Measurements from ENCODE around the gene PTPN7. TPM values are rescaled to one million over a fixed set of nuclear protein-coding genes. Genes with fewer than 3 reads are reported as not detected.

The PTPN7 gene
- total and polyA plus RNA-seq, 10 of the 15 experiments (the other 5 are each of a cell fraction or from before 2014, with no cell fraction given): 7.9 to 117 (median 102) TPM

GRCh38 chr1:202207292-202207691 lies 46.9 kb upstream of the PTPN7 start:
- no peak overlapping the region for H3K27ac ChIP-seq (ENCODE audit: control insufficient read depth, insufficient read depth)
- H3K36me3 ChIP-seq (ENCODE audit: control insufficient read depth in 2 of 2, insufficient read depth in 2 of 2, low read length in 1 of 2): no peaks in the 10 kb centered on the region
- no peaks in the 10 kb centered on the region for H3K4me1 ChIP-seq (ENCODE audit: control insufficient read depth, insufficient read depth, low read length)
- DNase-seq (ENCODE audit: low read depth, low spot score) (no peak), FAIRE-seq (no peak), ATAC-seq (no peak)
- H3K27me3 ChIP-seq (replicated peaks in 1 of 2; ENCODE audit: control insufficient read depth in 2 of 2, insufficient read depth in 2 of 2, low read length in 1 of 2): peaks cover 0 to 3% of the 10 kb centered on the region in 2 experiments; a peak in 1 of 4 replicates
- WGBS (ENCODE audit: insufficient coverage, insufficient replicate concordance, low lambda C conversion rate, missing lambda C conversion rate): 0% methylated on average over 1 of the region's 1 CpG
- ChIA-PET RAD21 (ENCODE audit: unreplicated experiment) (no interaction called here), SMC1A (ENCODE audit: uncharacterized antibody, unreplicated experiment) (no interaction called here), CTCF (interaction anchor here (1.0 kb wide), 1 partner anchor 14 kb away, joined by 4 read pairs; the partner anchor contains the start of gene LGR6), POLR2A (no interaction called here)
- no peak overlapping the region for H3K9ac ChIP-seq (ENCODE audit: control insufficient read depth, insufficient read depth, low read length)
- H3K9me3 ChIP-seq (replicated peaks; ENCODE audit: control insufficient read depth, insufficient read depth, low read length): no peaks in the 10 kb centered on the region
- BruUV-seq (replicated peaks): no TSS peak
- H3K4me2 ChIP-seq (ENCODE audit: control insufficient read depth, insufficient read depth): no peak overlapping the region
- intact Hi-C loops (cut with micrococcal nuclease; ENCODE audit: unreplicated experiment): no loop called here
- H3K4me3 ChIP-seq: no peak overlapping the region
- H3K79me2 ChIP-seq (ENCODE audit: control insufficient read depth, insufficient read depth, low read length): no peaks in the 10 kb centered on the region
- H2AFZ ChIP-seq (ENCODE audit: control insufficient read depth, low read depth, low read length): no peak overlapping the region
- H4K20me1 ChIP-seq (ENCODE audit: control insufficient read depth, insufficient read depth): no peaks in the 10 kb centered on the region
- in situ Hi-C loops (cut with MboI): no loop called here
- TF ChIP-seq NFYB (IDR thresholded peaks at IDR 0.05; ENCODE audit: insufficient read depth, low read depth, low read length) (no peak), NR2C1 (IDR thresholded peaks at IDR 0.05) (no peak), PML (IDR thresholded peaks at IDR 0.05; ENCODE audit: low read length) (no peak), RCOR1 (conservative IDR thresholded peaks at IDR 0.05; ENCODE audit: low read depth, low read length) (no peak), SPI1 (IDR thresholded peaks at IDR 0.05; ENCODE audit: borderline replicate concordance, insufficient read depth, low read depth, low read length) (no peak), SREBF1 (IDR thresholded peaks at IDR 0.05; ENCODE audit: low read length) (no peak), EGR1 (IDR thresholded peaks at IDR 0.05; ENCODE audit: borderline replicate concordance in 1 of 2, low read depth in 2 of 2, low read length in 2 of 2) (no peak), ATF2 (IDR thresholded peaks at IDR 0.05; ENCODE audit: low read length) (no peak)
- TF ChIP-seq, protein P1, sequence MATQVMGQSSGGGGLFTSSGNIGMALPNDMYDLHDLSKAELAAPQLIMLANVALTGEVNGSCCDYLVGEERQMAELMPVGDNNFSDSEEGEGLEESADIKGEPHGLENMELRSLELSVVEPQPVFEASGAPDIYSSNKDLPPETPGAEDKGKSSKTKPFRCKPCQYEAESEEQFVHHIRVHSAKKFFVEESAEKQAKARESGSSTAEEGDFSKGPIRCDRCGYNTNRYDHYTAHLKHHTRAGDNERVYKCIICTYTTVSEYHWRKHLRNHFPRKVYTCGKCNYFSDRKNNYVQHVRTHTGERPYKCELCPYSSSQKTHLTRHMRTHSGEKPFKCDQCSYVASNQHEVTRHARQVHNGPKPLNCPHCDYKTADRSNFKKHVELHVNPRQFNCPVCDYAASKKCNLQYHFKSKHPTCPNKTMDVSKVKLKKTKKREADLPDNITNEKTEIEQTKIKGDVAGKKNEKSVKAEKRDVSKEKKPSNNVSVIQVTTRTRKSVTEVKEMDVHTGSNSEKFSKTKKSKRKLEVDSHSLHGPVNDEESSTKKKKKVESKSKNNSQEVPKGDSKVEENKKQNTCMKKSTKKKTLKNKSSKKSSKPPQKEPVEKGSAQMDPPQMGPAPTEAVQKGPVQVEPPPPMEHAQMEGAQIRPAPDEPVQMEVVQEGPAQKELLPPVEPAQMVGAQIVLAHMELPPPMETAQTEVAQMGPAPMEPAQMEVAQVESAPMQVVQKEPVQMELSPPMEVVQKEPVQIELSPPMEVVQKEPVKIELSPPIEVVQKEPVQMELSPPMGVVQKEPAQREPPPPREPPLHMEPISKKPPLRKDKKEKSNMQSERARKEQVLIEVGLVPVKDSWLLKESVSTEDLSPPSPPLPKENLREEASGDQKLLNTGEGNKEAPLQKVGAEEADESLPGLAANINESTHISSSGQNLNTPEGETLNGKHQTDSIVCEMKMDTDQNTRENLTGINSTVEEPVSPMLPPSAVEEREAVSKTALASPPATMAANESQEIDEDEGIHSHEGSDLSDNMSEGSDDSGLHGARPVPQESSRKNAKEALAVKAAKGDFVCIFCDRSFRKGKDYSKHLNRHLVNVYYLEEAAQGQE (IDR thresholded peaks at IDR 0.05; ENCODE audit: low read depth, low read length): no peak
- TF ChIP-seq, protein P2, sequence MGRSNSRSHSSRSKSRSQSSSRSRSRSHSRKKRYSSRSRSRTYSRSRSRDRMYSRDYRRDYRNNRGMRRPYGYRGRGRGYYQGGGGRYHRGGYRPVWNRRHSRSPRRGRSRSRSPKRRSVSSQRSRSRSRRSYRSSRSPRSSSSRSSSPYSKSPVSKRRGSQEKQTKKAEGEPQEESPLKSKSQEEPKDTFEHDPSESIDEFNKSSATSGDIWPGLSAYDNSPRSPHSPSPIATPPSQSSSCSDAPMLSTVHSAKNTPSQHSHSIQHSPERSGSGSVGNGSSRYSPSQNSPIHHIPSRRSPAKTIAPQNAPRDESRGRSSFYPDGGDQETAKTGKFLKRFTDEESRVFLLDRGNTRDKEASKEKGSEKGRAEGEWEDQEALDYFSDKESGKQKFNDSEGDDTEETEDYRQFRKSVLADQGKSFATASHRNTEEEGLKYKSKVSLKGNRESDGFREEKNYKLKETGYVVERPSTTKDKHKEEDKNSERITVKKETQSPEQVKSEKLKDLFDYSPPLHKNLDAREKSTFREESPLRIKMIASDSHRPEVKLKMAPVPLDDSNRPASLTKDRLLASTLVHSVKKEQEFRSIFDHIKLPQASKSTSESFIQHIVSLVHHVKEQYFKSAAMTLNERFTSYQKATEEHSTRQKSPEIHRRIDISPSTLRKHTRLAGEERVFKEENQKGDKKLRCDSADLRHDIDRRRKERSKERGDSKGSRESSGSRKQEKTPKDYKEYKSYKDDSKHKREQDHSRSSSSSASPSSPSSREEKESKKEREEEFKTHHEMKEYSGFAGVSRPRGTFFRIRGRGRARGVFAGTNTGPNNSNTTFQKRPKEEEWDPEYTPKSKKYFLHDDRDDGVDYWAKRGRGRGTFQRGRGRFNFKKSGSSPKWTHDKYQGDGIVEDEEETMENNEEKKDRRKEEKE (IDR thresholded peaks at IDR 0.05): no peak
- TF ChIP-seq, protein P3, sequence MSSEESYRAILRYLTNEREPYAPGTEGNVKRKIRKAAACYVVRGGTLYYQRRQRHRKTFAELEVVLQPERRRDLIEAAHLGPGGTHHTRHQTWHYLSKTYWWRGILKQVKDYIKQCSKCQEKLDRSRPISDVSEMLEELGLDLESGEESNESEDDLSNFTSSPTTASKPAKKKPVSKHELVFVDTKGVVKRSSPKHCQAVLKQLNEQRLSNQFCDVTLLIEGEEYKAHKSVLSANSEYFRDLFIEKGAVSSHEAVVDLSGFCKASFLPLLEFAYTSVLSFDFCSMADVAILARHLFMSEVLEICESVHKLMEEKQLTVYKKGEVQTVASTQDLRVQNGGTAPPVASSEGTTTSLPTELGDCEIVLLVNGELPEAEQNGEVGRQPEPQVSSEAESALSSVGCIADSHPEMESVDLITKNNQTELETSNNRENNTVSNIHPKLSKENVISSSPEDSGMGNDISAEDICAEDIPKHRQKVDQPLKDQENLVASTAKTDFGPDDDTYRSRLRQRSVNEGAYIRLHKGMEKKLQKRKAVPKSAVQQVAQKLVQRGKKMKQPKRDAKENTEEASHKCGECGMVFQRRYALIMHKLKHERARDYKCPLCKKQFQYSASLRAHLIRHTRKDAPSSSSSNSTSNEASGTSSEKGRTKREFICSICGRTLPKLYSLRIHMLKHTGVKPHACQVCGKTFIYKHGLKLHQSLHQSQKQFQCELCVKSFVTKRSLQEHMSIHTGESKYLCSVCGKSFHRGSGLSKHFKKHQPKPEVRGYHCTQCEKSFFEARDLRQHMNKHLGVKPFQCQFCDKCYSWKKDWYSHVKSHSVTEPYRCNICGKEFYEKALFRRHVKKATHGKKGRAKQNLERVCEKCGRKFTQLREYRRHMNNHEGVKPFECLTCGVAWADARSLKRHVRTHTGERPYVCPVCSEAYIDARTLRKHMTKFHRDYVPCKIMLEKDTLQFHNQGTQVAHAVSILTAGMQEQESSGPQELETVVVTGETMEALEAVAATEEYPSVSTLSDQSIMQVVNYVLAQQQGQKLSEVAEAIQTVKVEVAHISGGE (CRISPR knock-in tag; IDR thresholded peaks at IDR 0.05): no peak
